HG02623 (cell line): ENCODE measurements around the gene ALDH8A1.
"Not testable (repeated sequence)": the region's sequence is repeated elsewhere in the genome, so short reads cannot be mapped to it uniquely, and the experiment has no call there.

Source experiments
- ATAC-seq: cut with Tn5 transposase; IDR thresholded peaks from one replicate; pipeline ENCODE4 v1.9.1; 2021; ENCODE audit warnings: moderate library complexity; ENCODE audit not compliant: unreplicated experiment

Gene ALDH8A1

DNA sequence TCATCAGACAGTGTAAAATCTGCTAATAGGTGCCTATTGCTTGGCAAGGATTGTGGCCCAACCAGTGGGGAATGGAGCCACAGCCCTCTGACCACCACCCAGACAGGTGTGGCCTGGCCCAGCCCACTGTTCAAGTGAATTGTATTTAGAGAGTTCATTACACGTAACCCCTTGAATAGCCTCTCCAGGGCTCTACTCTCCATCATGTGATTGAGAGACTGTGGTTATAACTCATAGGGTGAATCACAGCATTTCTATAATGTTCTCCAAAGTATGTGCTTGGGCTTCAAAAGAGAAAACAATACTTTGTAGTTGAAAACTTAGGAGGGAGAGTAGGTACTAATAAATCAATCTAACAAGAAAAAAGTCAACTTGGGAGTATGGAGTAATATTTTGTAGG is 38.4 kb downstream of the ALDH8A1 start:
- no peak for ATAC-seq

DNA sequence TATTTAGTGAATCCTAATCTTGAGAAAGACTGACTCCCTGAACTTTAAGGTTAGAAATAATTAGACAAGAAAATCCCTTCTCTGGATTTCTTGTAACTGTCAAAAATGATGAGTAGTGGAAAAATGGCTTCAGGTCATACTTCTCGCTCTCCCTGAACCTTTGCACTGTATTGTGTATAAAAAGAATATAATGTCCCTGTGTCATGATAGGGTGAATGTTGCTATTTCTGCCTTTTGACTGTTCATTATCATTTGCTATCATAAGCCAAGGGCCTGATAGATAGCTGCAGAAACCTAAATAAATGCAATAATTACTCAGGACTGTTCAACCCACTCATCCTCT is 39.3 kb downstream of the ALDH8A1 start:
- ATAC-seq, result no peak

GRCh38 chr6:134909701-134910592 is 40.0 kb downstream of the ALDH8A1 start:
- no peak for ATAC-seq

DNA sequence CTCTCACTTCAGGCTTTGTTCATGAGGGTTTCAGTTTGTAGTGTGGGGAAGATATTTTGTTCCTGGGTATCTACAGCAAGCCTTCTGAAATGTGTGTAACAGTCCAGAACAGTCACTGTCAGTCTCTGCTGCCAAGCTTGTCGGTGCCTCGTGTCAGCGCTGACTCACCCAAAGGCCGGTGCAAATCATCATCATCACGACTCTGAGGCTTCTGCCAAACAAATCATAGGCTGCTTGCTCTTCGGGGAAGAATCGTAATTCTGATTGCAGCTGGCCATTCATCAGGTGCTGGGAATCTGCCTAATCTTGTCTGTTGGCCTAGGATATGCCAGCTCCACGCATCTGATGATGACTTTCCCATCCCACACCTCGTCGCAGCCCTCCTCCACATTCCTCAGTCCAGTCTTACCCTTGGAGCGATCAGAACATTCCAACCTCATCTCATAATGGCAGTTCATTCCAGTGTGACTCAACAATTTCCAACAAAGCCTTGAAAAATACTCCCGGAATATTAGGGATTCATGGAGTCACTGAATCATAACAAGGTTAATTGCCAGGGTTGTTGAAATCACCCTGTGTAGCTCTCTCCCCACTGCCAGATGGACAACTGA is 40.9 kb downstream of the ALDH8A1 start:
- ATAC-seq, result no peak

DNA sequence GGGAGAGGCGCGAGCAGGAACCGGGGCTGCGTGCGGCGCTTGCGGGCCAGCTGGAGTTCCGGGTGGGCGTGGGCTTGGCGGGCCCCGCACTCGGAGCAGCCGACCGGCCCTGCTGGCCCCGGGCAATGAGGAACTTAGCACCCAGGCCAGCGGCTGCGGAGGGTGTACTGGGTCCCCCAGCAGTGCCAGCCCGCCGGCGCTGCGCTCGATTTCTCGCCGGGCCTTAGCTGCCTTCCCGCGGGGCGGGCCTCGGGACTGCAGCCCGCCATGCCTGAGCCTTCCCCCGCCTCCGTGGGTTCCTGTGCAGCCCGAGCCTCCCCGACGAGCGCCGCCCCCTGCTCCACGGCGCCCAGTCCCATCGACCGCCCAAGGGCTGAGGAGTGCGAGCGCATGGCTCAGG is 45.2 kb downstream of the ALDH8A1 start:
- not testable (repeated sequence) for ATAC-seq

DNA sequence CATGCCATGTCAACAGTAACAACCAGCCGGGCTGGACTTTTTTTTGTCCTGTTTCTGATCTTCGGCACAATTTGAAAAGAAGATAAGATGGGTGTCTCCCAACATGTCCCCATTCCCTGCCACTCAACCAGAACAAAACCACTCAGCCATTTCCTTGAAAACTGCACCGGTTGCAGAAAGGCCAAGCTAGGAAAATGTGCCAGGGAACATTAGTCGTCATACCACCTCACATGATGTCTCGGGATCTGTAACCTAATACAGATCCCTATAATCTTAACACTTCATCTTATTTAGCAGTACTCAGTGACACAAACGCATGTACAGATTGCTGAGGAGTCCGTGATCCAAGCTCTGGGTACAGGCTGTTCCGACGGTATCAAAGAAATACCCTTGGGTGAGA is 46.5 kb downstream of the ALDH8A1 start:
- ATAC-seq, result no peak

DNA sequence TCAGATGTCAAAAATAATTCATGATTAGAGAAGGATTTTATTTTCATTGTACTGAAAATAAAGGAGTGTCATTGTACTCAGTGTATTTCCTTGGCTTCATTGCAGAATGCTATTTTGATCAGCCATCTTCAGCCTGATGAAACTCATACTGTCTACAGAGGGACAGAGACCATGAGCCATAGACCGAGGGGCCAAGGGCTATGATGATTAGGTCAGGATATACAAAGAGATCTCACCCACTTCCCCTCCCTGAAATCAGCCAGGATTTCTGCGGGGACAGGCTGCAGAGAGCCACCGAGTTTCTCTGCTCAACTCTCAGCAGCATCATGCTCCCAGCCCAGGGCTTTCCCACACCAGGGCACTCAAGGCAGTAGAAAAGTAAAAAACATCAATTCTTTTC is 47.0 kb downstream of the ALDH8A1 start:
- no peak for ATAC-seq

GRCh38 chr6:134902074-134902861 is 47.6 kb downstream of the ALDH8A1 start:
- no peak for ATAC-seq

DNA sequence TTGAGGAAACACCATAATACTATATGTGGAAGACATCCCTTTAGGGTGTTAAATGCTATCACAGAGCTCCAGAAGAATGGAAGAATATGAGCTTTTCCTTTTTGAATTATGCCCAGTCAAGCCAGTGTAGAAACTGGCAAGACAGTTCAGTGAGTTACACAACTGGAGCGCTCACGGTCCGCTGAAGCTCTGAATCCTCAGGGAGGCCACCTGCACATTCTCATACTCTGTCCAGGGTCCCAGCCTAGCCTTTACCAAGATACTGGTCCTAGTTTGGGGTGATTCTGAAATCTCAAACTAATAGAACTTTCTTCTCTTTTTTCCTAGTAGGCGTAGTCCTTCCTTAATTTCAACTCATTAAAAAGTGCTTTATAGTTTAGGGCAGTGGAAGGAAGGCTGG is 51.3 kb downstream of the ALDH8A1 start:
- no peak for ATAC-seq

DNA sequence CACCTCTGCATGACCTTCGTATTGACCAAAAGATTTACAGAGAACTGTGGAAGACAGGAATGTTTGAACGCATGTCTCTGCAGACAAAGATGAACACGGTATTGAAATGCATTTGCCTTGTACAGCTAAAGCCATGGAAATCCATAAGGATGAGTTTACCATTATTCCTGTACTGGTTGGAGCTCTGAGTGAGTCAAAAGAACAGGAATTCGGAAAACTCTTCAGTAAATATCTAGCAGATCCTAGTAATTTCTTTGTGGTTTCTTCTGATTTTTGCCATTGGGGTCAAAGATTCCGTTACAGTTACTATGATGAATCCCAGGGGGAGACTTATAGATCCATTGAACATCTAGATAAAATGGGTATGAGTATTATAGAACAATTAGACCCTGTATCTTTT is 51.7 kb downstream of the ALDH8A1 start:
- ATAC-seq, result not testable (repeated sequence)

GRCh38 chr6:134896910-134897309 is 53.0 kb downstream of the ALDH8A1 start:
- no peak for ATAC-seq

DNA sequence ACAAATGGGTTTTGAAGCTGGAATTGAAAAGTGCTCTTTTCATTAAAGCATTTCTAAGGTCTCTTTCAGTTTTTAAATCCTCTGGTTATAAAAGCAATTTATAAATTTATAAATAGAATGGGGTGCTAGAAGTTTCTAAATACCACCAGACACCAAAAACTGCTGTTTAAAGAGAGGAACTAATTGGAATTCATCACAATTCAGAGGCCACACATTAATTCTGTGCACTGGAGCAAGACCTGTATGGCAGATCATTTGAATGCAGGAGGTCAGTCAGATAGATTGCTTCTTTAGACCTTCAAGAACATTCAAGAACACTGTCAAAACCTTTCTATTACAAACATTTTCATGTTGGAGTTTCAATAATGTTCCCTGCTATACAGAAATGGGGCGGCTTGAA is 55.1 kb downstream of the ALDH8A1 start:
- ATAC-seq, result no peak

- ATAC-seq, result no peak
These were observed 57.5 kb downstream of the ALDH8A1 start for GRCh38 chr6:134892362-134892761.

- no peak for ATAC-seq
These were observed 58.3 kb downstream of the ALDH8A1 start for GRCh38 chr6:134891633-134892032.

GRCh38 chr6:134888316-134888715 is 61.6 kb downstream of the ALDH8A1 start:
- no peak for ATAC-seq

DNA sequence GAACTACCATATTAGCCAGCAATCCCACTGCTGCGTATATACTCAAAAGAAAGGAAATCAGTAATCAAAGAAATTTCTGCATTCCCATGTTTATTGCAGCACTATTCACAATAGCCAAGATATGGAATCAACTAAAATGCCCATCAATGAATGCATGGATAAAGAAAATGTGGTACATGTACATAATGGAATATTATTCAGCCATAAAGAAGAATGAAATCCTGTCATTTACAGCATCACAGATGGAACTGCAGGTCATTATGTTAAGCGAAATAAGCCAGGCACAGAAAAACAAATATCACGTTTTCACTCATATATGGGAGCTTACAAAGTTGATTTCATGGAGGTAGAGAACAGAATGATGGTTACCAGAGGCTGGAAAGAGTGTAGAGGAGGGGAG is 65.1 kb downstream of the ALDH8A1 start:
- no peak for ATAC-seq

DNA sequence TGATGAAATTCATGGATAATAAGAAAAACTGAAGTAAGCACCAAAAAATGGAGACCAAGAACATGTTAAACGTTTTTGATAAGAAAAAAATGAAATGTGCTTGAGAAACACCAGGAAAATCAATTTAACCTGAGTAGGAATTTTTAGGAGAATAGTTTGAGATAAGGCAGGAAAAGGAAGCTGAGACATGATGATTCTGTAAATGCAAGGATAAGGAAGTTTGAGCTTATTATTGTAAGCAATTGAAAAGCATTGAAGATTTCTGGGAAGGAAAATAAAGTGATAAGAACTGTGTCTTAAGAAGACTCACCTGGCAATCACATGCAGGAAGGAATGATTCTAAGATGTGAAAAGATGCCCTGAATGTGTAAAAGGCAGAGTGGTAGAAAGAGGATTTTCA is 66.6 kb downstream of the ALDH8A1 start:
- ATAC-seq, result no peak

DNA sequence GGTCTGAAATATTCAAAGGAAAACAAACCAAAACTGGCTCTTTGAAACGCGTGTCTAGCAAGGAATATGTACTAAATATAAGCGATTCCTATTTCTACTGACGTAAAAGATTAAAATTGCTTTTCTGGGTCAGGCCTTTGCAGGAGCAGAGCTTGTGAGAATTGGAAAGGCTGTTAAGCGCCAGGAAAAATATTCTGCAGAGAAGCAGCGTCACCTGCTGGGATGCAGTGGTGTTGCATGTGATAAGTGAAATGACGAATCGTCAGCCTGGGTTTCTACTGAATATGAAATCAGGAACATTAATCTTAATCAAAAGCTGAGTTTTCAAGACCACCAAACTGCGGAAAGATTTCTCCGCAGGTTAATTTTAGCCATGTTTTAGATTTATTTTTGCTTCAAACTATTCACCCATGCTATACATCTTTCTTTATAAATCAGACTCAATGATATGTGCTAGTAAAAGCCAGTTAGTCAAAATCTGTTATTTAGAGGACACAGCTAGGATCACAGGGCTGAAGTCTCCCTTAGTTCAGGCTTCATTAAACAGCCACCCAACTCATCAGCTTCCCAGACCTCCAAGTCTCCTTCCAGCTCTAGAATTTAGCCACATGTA is 67.4 kb downstream of the ALDH8A1 start:
- ATAC-seq, result no peak

- no peak for ATAC-seq
These were observed 69.3 kb downstream of the ALDH8A1 start for GRCh38 chr6:134880487-134881190.

- no peak for ATAC-seq
These were observed 71.8 kb downstream of the ALDH8A1 start for GRCh38 chr6:134878136-134878535.

GRCh38 chr6:134875367-134875766 is 74.5 kb downstream of the ALDH8A1 start:
- ATAC-seq, result no peak
